BLaER1 treated with 17β-estradiol and CSF1 and Interleukin-3, amounts not matched to agents 10 nM and 100 nM (cell line): ENCODE measurements around the gene LAX1.

Source experiments
- H3K27ac ChIP-seq, 11 experiments: shearing (Covaris generic); formaldehyde crosslinking; 2 replicates each; pipeline ENCODE4 v1.8.1; 2022
- H3K27me3 ChIP-seq, 11 experiments: shearing (Covaris generic); formaldehyde crosslinking; 2 replicates each; pipeline ENCODE4 v1.8.1; 2022
- H3K36me3 ChIP-seq, 11 experiments: shearing (Covaris generic); formaldehyde crosslinking; 2 replicates each; pipeline ENCODE4 v1.8.1; 2022
- H3K4me1 ChIP-seq, 10 experiments: shearing (Covaris generic); formaldehyde crosslinking; 2 replicates each; pipeline ENCODE4 v1.8.1; 2022
- H3K4me2 ChIP-seq, 11 experiments: shearing (Covaris generic); formaldehyde crosslinking; 2 replicates each; pipeline ENCODE4 v1.8.1; 2022
- H3K4me3 ChIP-seq, 10 experiments: shearing (Covaris generic); formaldehyde crosslinking; 2 replicates each; pipeline ENCODE4 v1.8.1; 2022
- H3K9ac ChIP-seq, 11 experiments: shearing (Covaris generic); formaldehyde crosslinking; 2 replicates each; pipeline ENCODE4 v1.8.1; 2022
- H3K9me3 ChIP-seq, 11 experiments: shearing (Covaris generic); formaldehyde crosslinking; replicated peaks in 1 of 11; 2 replicates each; pipeline ENCODE4 v1.8.1; 2022
- H4K20me1 ChIP-seq, 11 experiments: shearing (Covaris generic); formaldehyde crosslinking; 2 replicates each; pipeline ENCODE4 v1.8.1; 2022
- Cebpa-rat ChIP-seq, 11 experiments: shearing (Covaris generic); IDR thresholded peaks; 2 replicates each; pipeline ENCODE4 v1.8.1; 2022

The LAX1 gene

DNA sequence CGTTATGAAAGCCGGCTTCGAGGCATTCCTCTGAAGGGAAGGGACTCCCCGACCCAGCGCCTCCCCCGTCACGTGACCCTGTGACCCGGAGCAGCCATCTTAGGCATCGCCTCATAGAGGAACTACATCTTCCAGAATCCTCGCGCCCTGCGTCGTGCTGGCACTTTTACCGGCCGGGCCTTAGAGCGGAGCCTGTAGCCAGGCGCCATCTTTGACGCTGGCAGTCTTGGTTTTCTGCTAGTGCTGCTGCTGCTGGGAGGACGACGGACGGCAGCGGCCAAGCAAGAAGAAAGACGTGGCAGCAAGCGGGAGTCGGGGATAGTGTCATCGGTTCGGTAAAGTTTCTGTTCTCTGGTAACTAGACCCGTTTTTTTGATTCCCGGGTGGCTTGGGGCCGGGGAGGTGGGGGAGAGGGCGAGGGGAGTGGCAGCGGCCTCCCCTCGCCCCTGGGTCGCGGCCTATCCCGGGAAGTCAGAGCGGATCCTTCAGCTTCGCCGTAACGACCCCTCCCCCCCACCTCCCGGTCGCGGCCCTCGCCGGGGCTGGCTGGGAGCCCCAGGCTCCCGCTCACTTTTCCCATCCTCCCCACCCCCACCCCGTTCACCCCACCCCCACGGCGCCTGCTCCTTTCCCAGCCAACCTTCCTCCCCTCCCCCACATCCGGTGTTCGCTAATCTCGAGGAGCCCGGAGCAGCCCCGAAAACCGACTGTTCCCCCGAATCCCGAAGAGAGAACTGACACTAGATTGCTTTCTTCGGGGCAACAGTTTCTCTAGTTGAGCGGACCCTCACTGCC is 30.7 kb downstream of the LAX1 start, which contains the start of the genes ZBED6 and ZC3H11A:
Gene ZBED6 (plus strand): TSS at position 183 of the 795 bp plus-strand sequence. CDS start 1,900 bp downstream, outside the sequence.
Gene ZC3H11A (plus strand): TSS at position 183 of the 795 bp plus-strand sequence. CDS start 21,448 bp downstream, outside the sequence.
- TF ChIP-seq Cebpa-rat (IDR thresholded peaks at IDR 0.05): no peak
- Histone ChIP-seq H3K9ac (peak within 1 kb of the TSS; percentile 88 to 98 (median 95)), H3K36me3 (peaks cover 32 to 41% (median 39%) of the 10 kb centered on the region in 11 experiments), H3K9me3 (peaks cover 0 to 38% (median 31%) of the 10 kb centered on the region in 11 experiments; a peak in 18 of 22 replicates), H3K4me1 (peaks cover 19 to 46% (median 29%) of the 10 kb centered on the region in 10 experiments), H3K4me3 (peak within 1 kb of the TSS; percentile 74 to 89 (median 84)), H3K27ac (peak within 1 kb of the TSS; percentile 89 to 98 (median 95)), H3K27me3 (no peaks in the 10 kb centered on the region), H4K20me1 (peaks cover 19 to 44% (median 40%) of the 10 kb centered on the region in 11 experiments), H3K4me2 (peak within 1 kb of the TSS; percentile 64 to 98 (median 88))

DNA sequence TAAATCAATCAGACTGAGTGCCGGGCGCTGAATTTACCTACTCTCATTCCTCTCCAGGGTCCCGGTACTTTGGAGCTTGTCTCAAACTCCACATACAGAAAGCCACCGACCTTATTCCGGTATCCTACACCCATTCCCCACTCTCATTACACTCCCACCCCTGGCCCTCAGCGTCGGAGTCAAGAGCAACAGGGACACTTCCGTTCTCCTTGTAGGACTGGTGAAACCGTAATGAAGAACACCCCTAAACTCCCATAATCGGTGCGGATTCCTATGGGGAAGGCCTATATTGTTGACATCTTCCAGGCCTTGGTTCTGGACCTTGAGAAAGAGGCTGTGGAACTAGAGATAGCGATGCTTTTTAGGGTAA is 31.2 kb downstream of the LAX1 start:
- Histone ChIP-seq H3K36me3 (peaks cover 32 to 47% (median 43%) of the 10 kb centered on the region in 11 experiments), H3K27me3 (no peaks in the 10 kb centered on the region), H3K4me3 (peak overlapping the region; percentile 74 to 89 (median 84)), H3K4me1 (peaks cover 19 to 51% (median 29%) of the 10 kb centered on the region in 10 experiments), H4K20me1 (peaks cover 23 to 50% (median 46%) of the 10 kb centered on the region in 11 experiments), H3K27ac (peak overlapping the region; percentile 89 to 98 (median 95)), H3K9ac (peak overlapping the region; percentile 88 to 98 (median 95)), H3K4me2 (peak overlapping the region; percentile 64 to 98 (median 88)), H3K9me3 (peaks cover 0 to 40% (median 31%) of the 10 kb centered on the region in 11 experiments; a peak in 18 of 22 replicates)
- no peak for TF ChIP-seq Cebpa-rat (IDR thresholded peaks at IDR 0.05)

- H3K9me3 ChIP-seq: peaks cover 0 to 45% (median 34%) of the 10 kb centered on the region in 11 experiments; a peak in 18 of 22 replicates
- H3K36me3 ChIP-seq: peaks cover 36 to 57% (median 52%) of the 10 kb centered on the region in 11 experiments
- peak overlapping the region; percentile 64 to 98 (median 88) for H3K4me2 ChIP-seq
- H3K4me1 ChIP-seq: peaks cover 19 to 59% (median 29%) of the 10 kb centered on the region in 10 experiments
- no peaks in the 10 kb centered on the region for H3K27me3 ChIP-seq
- H3K4me3 ChIP-seq: peak overlapping the region; percentile 74 to 89 (median 84); a peak in 19 of 20 replicates
- H3K9ac ChIP-seq: peak overlapping the region in 9 of 11 experiments; percentile 88 to 98 (median 95); a peak in 14 of 22 replicates
- TF ChIP-seq Cebpa-rat (IDR thresholded peaks at IDR 0.05): no peak
- peaks cover 29 to 60% (median 55%) of the 10 kb centered on the region in 11 experiments for H4K20me1 ChIP-seq
- H3K27ac ChIP-seq: peak overlapping the region in 7 of 11 experiments; percentile 93 to 98 (median 96); a peak in 9 of 22 replicates
Observed at GRCh38 chr1:203797216-203797615, 32.2 kb downstream of the LAX1 start.

DNA sequence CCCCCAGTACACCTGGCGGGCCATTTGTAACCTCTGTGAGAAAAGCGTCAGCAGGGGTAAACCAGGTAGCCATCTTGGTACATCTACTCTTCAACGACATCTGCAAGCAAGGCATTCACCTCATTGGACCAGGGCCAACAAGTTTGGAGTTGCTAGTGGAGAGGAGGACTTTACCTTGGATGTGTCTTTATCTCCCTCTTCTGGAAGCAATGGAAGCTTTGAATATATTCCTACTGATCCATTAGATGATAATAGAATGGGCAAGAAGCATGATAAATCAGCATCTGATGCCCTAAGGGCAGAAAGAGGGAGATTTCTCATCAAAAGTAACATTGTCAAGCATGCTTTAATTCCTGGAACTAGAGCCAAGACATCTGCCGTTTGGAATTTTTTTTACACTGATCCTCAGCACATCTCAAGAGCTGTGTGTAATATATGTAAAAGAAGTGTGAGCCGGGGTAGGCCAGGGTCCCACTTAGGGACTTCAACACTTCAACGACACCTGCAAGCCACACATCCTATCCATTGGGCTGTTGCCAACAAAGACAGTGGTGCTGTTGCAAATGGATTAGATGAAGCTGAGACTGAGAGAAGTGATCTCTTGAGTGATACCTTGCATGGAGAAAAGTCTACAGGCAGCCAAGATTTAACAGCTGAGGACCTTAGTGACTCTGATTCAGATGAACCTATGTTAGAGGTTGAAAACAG is 33.1 kb downstream of the LAX1 start:
- Histone ChIP-seq H3K9ac (no peak overlapping the region), H3K27ac (no peak overlapping the region), H3K27me3 (no peaks in the 10 kb centered on the region), H3K9me3 (peaks cover 0 to 46% (median 34%) of the 10 kb centered on the region in 11 experiments; a peak in 18 of 22 replicates), H3K36me3 (peaks cover 41 to 65% (median 58%) of the 10 kb centered on the region in 11 experiments), H3K4me1 (peaks cover 19 to 60% (median 29%) of the 10 kb centered on the region in 10 experiments), H4K20me1 (peaks cover 33 to 69% (median 62%) of the 10 kb centered on the region in 11 experiments), H3K4me2 (peak overlapping the region; percentile 64 to 98 (median 88); a peak in 21 of 22 replicates), H3K4me3 (peak overlapping the region; percentile 74 to 89 (median 84); a peak in 8 of 20 replicates)
- TF ChIP-seq Cebpa-rat (IDR thresholded peaks at IDR 0.05): no peak

GRCh38 chr1:203799157-203799556 is 34.2 kb downstream of the LAX1 start:
- Histone ChIP-seq H3K27ac (no peak overlapping the region), H3K4me2 (peak overlapping the region in 8 of 11 experiments; percentile 4 to 98 (median 46); a peak in 11 of 22 replicates), H4K20me1 (peaks cover 42 to 79% (median 73%) of the 10 kb centered on the region in 11 experiments), H3K9me3 (peaks cover 0 to 55% (median 43%) of the 10 kb centered on the region in 11 experiments; a peak in 18 of 22 replicates), H3K27me3 (no peaks in the 10 kb centered on the region), H3K4me1 (peaks cover 19 to 66% (median 31%) of the 10 kb centered on the region in 10 experiments), H3K36me3 (peaks cover 51 to 76% (median 68%) of the 10 kb centered on the region in 11 experiments), H3K9ac (no peak overlapping the region), H3K4me3 (no peak overlapping the region)
- no peak for TF ChIP-seq Cebpa-rat (IDR thresholded peaks at IDR 0.05)

- Histone ChIP-seq H3K4me2 (peak overlapping the region in 8 of 11 experiments; percentile 4 to 98 (median 36); a peak in 9 of 22 replicates), H3K9me3 (peaks cover 0 to 55% (median 43%) of the 10 kb centered on the region in 11 experiments; a peak in 18 of 22 replicates), H3K27me3 (no peaks in the 10 kb centered on the region), H3K4me1 (peaks cover 16 to 62% (median 27%) of the 10 kb centered on the region in 10 experiments), H4K20me1 (peaks cover 48 to 88% (median 81%) of the 10 kb centered on the region in 11 experiments), H3K27ac (no peak overlapping the region), H3K36me3 (peaks cover 59 to 84% (median 76%) of the 10 kb centered on the region in 11 experiments), H3K4me3 (no peak overlapping the region), H3K9ac (no peak overlapping the region)
- TF ChIP-seq Cebpa-rat (IDR thresholded peaks at IDR 0.05): no peak
Observed at GRCh38 chr1:203799971-203800370, 35.0 kb downstream of the LAX1 start.

DNA sequence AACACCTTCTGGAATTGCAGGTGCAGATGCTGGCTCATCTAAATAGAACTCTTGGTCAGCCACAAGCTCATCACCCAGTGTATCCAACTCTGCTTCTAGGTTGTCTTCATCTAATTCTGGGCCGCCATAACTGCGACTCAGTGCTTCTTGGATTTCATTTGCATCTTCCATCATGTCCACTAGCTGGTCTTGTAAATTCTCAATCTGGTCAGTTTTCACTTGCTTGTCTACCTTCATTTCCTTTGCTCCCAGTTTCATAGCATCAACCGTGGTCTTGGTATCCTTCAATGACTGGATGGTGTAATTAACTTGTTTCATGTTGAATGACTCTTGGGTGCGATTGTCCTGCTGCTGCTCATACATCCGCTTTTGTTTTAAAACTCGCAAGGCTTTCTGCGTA is 40.7 kb downstream of the LAX1 start:
- H3K4me1 ChIP-seq: peaks cover 0 to 20% (median 2%) of the 10 kb centered on the region in 10 experiments; a peak in 7 of 20 replicates
- H3K27ac ChIP-seq: no peak overlapping the region
- peaks cover 81 to 100% (median 93%) of the 10 kb centered on the region in 11 experiments for H3K36me3 ChIP-seq
- H4K20me1 ChIP-seq: peaks cover 77 to 100% (median 96%) of the 10 kb centered on the region in 11 experiments
- H3K27me3 ChIP-seq: no peaks in the 10 kb centered on the region
- peaks cover 0 to 20% (median 13%) of the 10 kb centered on the region in 11 experiments; a peak in 14 of 22 replicates for H3K9me3 ChIP-seq
- no peak overlapping the region for H3K9ac ChIP-seq
- no peak overlapping the region for H3K4me2 ChIP-seq
- H3K4me3 ChIP-seq: no peak overlapping the region
- no peak for TF ChIP-seq Cebpa-rat (IDR thresholded peaks at IDR 0.05)

DNA sequence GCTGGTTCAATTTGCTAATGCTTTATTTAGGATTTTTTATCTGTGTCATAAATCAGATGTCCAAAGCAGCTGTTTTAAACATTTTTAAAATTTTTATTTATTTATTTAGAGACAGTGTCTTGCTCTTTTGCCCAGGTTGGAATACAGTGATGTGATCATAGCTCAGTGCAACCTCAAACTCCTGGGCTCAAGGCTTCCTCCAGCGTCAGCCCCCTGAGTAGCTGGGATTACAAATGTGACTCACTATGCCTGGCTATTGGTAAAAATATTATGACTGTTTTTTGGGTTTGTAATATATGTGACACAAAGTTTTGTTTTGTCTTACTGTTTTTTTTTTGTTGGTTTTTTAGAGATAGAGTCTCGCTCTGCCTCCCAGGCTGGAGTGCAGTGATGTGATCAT is 42.2 kb downstream of the LAX1 start:
- no peaks in the 10 kb centered on the region for H3K27me3 ChIP-seq
- H3K27ac ChIP-seq: no peak overlapping the region
- TF ChIP-seq Cebpa-rat (IDR thresholded peaks at IDR 0.05): no peak

More for the DNA sequence above, 42.2 kb downstream of the LAX1 start:
- H3K4me3 ChIP-seq: no peak overlapping the region
- 0 out of 22 replicates have a peak overlapping the region, but pooled peaks of 1 of the 11 experiments have one; percentile 4 for H3K9ac ChIP-seq
- peaks cover 0 to 8% (median 2%) of the 10 kb centered on the region in 10 experiments; a peak in 3 of 20 replicates for H3K4me1 ChIP-seq
- H3K4me2 ChIP-seq: no peak overlapping the region
- H4K20me1 ChIP-seq: peaks cover 82 to 100% (median 96%) of the 10 kb centered on the region in 11 experiments
- peaks cover 90 to 100% (median 95%) of the 10 kb centered on the region in 11 experiments for H3K36me3 ChIP-seq
- peaks cover 0 to 19% (median 10%) of the 10 kb centered on the region in 11 experiments; a peak in 14 of 22 replicates for H3K9me3 ChIP-seq
